ENCODE data around the gene FBXO3.

GRCh38 chr11:33719587-33719986, 54.7 kb downstream of the FBXO3 start:
- TF ChIP-seq, protein P1, sequence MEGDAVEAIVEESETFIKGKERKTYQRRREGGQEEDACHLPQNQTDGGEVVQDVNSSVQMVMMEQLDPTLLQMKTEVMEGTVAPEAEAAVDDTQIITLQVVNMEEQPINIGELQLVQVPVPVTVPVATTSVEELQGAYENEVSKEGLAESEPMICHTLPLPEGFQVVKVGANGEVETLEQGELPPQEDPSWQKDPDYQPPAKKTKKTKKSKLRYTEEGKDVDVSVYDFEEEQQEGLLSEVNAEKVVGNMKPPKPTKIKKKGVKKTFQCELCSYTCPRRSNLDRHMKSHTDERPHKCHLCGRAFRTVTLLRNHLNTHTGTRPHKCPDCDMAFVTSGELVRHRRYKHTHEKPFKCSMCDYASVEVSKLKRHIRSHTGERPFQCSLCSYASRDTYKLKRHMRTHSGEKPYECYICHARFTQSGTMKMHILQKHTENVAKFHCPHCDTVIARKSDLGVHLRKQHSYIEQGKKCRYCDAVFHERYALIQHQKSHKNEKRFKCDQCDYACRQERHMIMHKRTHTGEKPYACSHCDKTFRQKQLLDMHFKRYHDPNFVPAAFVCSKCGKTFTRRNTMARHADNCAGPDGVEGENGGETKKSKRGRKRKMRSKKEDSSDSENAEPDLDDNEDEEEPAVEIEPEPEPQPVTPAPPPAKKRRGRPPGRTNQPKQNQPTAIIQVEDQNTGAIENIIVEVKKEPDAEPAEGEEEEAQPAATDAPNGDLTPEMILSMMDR (IDR thresholded peaks at IDR 0.05) = no peak
- no peak for TF ChIP-seq POLR2A (IDR thresholded peaks at IDR 0.05)
